ENCODE data around the gene PRKX.

The PRKX gene

GRCh38 chrX:3585719-3586118 is 127.7 kb downstream of the PRKX start:
- H3K27ac ChIP-seq: no peak overlapping the region
- TF ChIP-seq, protein P1, sequence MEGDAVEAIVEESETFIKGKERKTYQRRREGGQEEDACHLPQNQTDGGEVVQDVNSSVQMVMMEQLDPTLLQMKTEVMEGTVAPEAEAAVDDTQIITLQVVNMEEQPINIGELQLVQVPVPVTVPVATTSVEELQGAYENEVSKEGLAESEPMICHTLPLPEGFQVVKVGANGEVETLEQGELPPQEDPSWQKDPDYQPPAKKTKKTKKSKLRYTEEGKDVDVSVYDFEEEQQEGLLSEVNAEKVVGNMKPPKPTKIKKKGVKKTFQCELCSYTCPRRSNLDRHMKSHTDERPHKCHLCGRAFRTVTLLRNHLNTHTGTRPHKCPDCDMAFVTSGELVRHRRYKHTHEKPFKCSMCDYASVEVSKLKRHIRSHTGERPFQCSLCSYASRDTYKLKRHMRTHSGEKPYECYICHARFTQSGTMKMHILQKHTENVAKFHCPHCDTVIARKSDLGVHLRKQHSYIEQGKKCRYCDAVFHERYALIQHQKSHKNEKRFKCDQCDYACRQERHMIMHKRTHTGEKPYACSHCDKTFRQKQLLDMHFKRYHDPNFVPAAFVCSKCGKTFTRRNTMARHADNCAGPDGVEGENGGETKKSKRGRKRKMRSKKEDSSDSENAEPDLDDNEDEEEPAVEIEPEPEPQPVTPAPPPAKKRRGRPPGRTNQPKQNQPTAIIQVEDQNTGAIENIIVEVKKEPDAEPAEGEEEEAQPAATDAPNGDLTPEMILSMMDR (conservative IDR thresholded peaks at IDR 0.05): peak; percentile 40

DNA sequence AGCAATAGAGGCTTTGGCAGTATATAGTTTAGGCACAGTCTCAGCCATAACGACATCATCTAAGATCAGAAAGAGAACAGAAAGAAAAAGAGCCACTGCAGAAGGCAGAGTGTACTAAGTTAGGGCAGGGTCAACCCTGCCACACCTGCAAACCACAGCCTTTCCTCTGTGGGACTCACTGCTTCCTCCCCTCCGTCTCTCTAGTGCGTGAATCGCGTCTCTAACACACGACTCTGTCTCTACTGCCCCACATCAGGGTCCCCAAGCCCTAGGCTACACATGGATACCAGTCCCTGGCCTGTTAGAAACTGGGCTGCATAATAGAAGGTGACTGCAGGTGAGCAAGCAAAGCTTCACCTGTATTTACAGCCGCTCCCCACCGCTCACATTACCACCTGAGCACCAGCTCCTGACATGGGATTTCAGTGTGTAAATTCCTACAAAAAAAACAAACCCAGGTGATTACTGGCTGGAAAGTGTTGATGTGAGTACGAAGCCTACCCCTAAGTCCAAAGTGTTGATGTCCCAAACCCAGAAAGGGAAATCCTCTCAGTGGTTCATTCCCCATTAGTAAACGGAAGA is 128.9 kb downstream of the PRKX start:
- no peak overlapping the region for H3K27ac ChIP-seq
- TF ChIP-seq, protein P1 (conservative IDR thresholded peaks at IDR 0.05): no peak

- TF ChIP-seq, protein P1 (conservative IDR thresholded peaks at IDR 0.05): no peak
- no peak overlapping the region for H3K27ac ChIP-seq
These were observed 131.0 kb downstream of the PRKX start for GRCh38 chrX:3582451-3582850.

DNA sequence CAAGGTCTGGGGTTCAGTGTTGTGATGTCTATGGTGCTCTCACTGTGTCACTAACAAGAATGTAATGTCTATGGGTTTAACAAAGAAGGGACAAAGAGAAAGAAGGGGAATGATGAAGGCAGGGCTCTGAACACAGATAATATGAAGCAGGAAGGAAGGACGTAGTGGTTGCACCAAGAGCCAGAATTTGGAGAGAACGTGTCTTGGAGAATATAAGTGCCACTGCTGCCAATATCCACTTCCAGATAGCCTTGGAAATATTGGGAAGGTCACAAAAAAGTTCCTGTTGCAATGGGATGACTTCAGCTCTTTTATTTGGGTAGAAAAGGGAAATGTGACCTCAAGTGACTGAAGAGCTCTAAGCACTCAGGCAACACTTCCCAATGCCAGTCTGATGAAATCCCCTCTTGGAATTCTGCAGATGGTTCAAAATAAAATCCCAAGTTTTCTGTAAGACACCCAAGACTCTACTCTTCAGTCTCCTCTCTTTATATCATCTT is 131.8 kb downstream of the PRKX start:
- TF ChIP-seq, protein P1 (conservative IDR thresholded peaks at IDR 0.05): no peak
- H3K27ac ChIP-seq: no peak overlapping the region

DNA sequence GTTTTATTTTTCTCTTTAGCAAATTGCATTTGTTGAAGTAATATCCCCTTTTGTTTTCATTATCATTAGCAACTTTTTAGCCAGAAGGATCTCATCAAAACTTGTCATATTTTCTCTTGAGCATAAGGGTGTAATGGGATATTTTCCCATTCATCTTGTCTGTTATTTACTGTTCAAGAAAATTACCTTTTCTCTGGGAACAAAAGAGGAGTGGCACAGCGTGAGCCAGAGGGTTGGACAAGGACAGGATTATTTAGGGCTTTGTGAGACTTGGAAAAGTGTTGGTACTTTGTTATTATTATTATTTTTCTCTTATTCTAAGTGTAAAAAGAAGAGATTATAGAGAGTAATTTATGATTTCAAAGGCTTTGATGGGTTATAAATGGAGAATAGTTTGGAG is 135.9 kb downstream of the PRKX start:
- TF ChIP-seq, protein P1 (conservative IDR thresholded peaks at IDR 0.05): no peak
- H3K27ac ChIP-seq: no peak overlapping the region

GRCh38 chrX:3576886-3577501 is 136.5 kb downstream of the PRKX start:
- TF ChIP-seq, protein P1 (conservative IDR thresholded peaks at IDR 0.05): no peak
- H3K27ac ChIP-seq: no peak overlapping the region

DNA sequence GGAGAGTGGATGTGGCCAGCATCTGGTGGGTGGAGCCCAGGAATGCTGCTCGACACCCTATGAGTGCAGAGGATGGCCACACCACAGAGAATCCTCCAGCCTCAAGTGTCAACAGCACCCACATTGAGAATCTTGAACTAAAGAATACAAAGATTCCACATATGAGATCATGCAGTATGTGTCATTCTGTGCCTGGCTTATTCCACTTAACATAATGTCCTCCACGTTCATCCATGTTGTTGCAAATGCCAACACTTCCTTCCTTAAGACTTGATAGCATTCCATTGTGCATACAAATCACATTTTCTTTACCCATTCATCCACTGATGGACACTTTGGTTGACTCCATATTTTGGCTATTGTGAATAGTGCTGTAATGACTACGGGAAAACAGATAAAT is 145.8 kb downstream of the PRKX start:
- no peak overlapping the region for H3K27ac ChIP-seq
- TF ChIP-seq, protein P1 (conservative IDR thresholded peaks at IDR 0.05): no peak

Measured in VCaP (cell line).